NCI-H2107 (cell line): ENCODE data around the gene DR1.
"Not testable (repeated sequence)": the region's sequence is repeated elsewhere in the genome, so short reads cannot be mapped to it uniquely, and the experiment has no call there.

Experiments
- DNase-seq: peaks from one replicate; lab custom pipeline; 2025; lab: John Stamatoyannopoulos, UW

The DR1 gene

GRCh38 chr1:93340090-93340489, 5.6 kb upstream of the DR1 start:
- DNase-seq, result no peak

GRCh38 chr1:93344484-93344883, 1.2 kb upstream of the DR1 start:
- no peak for DNase-seq

GRCh38 chr1:93344886-93345632, 648 bp upstream of the DR1 start:
- no peak for DNase-seq

GRCh38 chr1:93346421-93346993, 800 bp downstream of the DR1 start:
- no peak for DNase-seq

- DNase-seq, result no peak
Observed at GRCh38 chr1:93347334-93347899, 1.7 kb downstream of the DR1 start.

- no peak for DNase-seq
Observed at GRCh38 chr1:93348104-93348728, 2.5 kb downstream of the DR1 start.

GRCh38 chr1:93349231-93350135, 3.8 kb downstream of the DR1 start:
- no peak for DNase-seq

GRCh38 chr1:93350322-93350721, 4.6 kb downstream of the DR1 start:
- no peak for DNase-seq

- no peak for DNase-seq
Observed at GRCh38 chr1:93350875-93351274, 5.2 kb downstream of the DR1 start.

GRCh38 chr1:93351346-93351745, 5.6 kb downstream of the DR1 start:
- DNase-seq, result not testable (repeated sequence)

- DNase-seq, result no peak
Observed at GRCh38 chr1:93352376-93352775, 6.7 kb downstream of the DR1 start.

GRCh38 chr1:93353286-93353685, 7.6 kb downstream of the DR1 start:
- no peak for DNase-seq

- DNase-seq, result no peak
Observed at GRCh38 chr1:93354749-93355148, 9.0 kb downstream of the DR1 start.

- DNase-seq, result no peak
Observed at GRCh38 chr1:93357242-93357641, 11.5 kb downstream of the DR1 start.

- DNase-seq, result no peak
Observed at GRCh38 chr1:93358293-93358692, 12.6 kb downstream of the DR1 start.

GRCh38 chr1:93360111-93360510, 14.4 kb downstream of the DR1 start:
- DNase-seq, result no peak

- DNase-seq, result no peak
Observed at GRCh38 chr1:93362237-93362636, 16.5 kb downstream of the DR1 start.

- no peak for DNase-seq
Observed at GRCh38 chr1:93365813-93366212, 20.1 kb downstream of the DR1 start.

GRCh38 chr1:93369734-93370133, 24.0 kb downstream of the DR1 start:
- DNase-seq, result no peak

- DNase-seq, result no peak
Observed at GRCh38 chr1:93374334-93375106, 28.8 kb downstream of the DR1 start.

- DNase-seq, result no peak
Observed at GRCh38 chr1:93384656-93385055, 38.9 kb downstream of the DR1 start.
